Measurements from ENCODE around the gene STK10.

Gene STK10

GRCh38 chr5:172009536-172010270 lies 178.3 kb downstream of the STK10 start:
- TF ChIP-seq CTCF (IDR thresholded peaks at IDR 0.05; ENCODE audit: control insufficient read depth, insufficient read depth, low read depth, low read length, missing control alignments) = no peak
- no peak for DNase-seq (ENCODE audit: low read depth)

GRCh38 chr5:172008689-172009141 lies 179.3 kb downstream of the STK10 start:
- no peak overlapping the region for H3K4me3 ChIP-seq (ENCODE audit: control insufficient read depth, low read depth, low read length)
- no peak for TF ChIP-seq CTCF (IDR thresholded peaks at IDR 0.05; ENCODE audit: control insufficient read depth, insufficient read depth, low read depth, low read length, missing control alignments)
- DNase-seq (ENCODE audit: low read depth) = no peak

More at GRCh38 chr5:172009536-172010270, 178.3 kb downstream of the STK10 start:
- H3K4me3 ChIP-seq (ENCODE audit: control insufficient read depth, low read depth, low read length) = no peak overlapping the region

DNA sequence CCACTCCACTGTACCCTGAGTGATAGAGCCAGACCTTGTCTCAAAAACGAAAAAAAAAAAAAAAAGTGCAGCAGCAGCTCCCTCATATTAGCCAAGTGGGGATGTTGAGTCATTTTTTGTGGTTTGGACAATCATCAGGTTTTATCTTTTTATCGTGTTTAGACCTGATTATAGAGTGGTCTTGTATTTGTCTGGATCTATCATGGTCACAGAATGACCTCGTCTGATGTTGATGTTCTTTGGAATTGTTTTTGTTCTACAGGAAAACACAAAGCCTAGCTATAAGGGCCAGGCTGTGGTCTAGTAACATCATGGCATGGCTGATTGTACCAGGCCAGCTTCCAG lies 179.9 kb downstream of the STK10 start:
- no peak for TF ChIP-seq CTCF (IDR thresholded peaks at IDR 0.05; ENCODE audit: control insufficient read depth, insufficient read depth, low read depth, low read length, missing control alignments)
- no peak for DNase-seq (ENCODE audit: low read depth)
- no peak overlapping the region for H3K4me3 ChIP-seq (ENCODE audit: control insufficient read depth, low read depth, low read length)

- DNase-seq (ENCODE audit: low read depth) = no peak
- TF ChIP-seq CTCF (IDR thresholded peaks at IDR 0.05; ENCODE audit: control insufficient read depth, insufficient read depth, low read depth, low read length, missing control alignments) = no peak
- H3K4me3 ChIP-seq (ENCODE audit: control insufficient read depth, low read depth, low read length) = peak overlapping the region; percentile 79
Observed at GRCh38 chr5:172007175-172008110, 180.6 kb downstream of the STK10 start.

DNA sequence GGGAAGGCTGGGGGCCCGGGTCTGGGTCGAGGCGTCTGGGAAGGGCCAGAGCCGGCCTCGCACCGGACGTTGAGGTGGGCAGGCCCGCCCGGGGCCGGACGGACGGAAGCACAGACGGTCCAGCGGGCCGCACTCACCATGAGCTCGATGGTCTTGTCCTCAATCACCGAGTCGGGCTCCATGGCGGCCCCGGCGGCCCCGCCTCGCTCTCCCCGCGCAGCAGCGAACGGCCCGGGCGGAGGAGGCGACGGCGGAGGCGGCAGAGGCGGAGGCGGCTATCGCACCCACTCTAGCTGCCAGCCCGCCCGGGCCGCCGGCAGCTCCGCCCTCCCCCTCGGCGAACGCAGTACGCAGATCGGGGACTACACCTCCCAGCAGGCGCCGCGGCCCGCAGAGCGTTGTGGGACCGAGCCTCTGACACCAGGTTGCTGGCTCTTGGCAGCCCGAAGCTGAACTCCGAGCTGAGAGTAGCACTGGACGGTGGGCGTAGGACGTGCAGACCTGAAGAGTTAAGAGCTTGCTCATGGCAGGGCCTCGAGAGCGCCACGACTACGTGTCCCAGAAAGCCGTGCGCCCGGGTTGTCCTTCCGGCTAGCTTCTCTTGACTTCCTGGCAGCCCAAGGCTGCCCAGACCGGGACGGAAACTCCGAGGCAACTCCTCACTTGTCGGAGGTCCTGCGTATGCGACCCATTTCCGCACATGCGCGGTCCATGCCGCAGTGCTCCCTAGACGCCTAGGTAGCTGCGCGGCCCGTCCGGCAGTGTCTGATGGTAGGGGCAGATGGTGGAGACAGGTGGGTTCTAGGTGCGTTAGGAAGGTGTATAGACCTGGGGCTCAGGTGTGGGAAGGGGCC lies 181.5 kb downstream of the STK10 start, which contains the start of gene FBXW11:
FBXW11 (minus strand) TSS at position 318 of the 854 bp plus-strand sequence; CDS start at position 182, 136 bp downstream.
- TF ChIP-seq CTCF (IDR thresholded peaks at IDR 0.05; ENCODE audit: control insufficient read depth, insufficient read depth, low read depth, low read length, missing control alignments) = no peak
- peak within 1 kb of the TSS; percentile 79 for H3K4me3 ChIP-seq (ENCODE audit: control insufficient read depth, low read depth, low read length)
- DNase-seq (ENCODE audit: low read depth) = peak; percentile 83
